HTERT RPE-1 (cell line): ENCODE measurements around the gene PHYKPL.

Experiments used
- in situ Hi-C: fragments of 300-500 bp; cut with MboI; formaldehyde crosslinking; loops from 4 replicates; pipeline ENCODE4 v1.14.3; 2020; ENCODE audit warnings: low sequenced_read_pairs

PHYKPL gene

GRCh38 chr5:178192787-178193186 lies 39.8 kb downstream of the PHYKPL start:
- in situ Hi-C loops = no loop called here

GRCh38 chr5:178192244-178192643 lies 40.4 kb downstream of the PHYKPL start:
- in situ Hi-C loops = no loop called here

DNA sequence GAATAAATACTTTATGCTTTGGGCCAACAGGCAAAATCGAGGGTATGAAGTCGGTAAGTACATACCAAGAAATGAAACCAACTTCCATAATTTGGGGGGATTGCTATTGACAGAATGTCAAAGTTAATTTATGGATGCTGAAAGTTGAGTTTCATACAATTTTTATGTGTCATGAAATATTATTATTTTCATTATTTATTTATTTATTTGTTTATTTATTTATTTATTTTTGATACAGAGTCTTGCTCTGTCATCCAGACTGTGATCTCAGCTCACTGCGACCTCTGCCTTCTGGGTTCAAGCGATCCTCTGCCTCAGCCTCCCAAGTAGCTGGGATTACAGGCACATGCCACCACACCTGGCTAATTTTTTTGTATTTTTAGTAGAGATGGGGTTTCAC lies 40.9 kb downstream of the PHYKPL start:
- in situ Hi-C loops = no loop called here

DNA sequence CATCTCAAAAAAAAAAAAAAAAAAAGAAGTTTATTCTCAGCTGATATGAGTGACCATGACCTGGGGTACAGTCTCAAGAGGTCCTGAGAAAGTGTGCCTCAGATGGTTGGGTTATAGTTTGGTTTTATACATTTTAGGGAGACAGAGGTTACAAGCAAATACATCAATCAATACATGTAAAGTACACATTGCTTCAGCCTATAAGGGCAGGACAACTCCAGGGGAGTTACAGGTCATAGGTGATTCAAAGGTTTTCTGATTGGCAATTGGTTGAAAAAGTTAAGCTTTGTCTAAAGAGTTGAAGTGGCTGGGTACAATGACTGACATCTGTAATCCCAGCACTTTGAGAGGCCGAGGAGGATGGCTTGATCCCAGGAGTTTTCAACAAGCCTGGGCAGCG lies 43.2 kb downstream of the PHYKPL start:
- in situ Hi-C loops = no loop called here

DNA sequence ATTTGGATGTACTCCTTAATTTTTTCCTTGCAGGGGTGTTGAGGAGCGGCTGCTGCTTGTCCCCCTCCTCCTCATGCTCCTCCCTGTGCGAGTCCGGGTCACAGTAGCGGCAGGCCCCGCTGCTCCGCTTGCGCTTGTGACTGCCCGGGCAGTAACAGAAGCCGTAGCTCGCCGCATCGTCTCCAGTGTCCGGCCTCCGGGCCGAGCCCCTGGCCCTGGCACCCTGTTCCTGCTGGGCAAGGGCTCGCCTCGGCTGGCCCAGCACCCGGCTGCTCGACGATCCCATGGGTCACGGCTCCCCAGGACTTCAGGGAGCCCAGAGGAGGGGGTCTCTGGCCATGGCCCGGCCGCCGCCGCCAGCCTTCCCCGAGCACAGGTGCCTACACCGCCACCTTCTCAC lies 45.6 kb downstream of the PHYKPL start, which contains the start of gene GMCL2:
Gene GMCL2, minus strand, starts transcription at position 358 of the 400 bp plus-strand sequence. Its CDS starts 72 bp downstream, at position 286.
- in situ Hi-C loops = no loop called here

DNA sequence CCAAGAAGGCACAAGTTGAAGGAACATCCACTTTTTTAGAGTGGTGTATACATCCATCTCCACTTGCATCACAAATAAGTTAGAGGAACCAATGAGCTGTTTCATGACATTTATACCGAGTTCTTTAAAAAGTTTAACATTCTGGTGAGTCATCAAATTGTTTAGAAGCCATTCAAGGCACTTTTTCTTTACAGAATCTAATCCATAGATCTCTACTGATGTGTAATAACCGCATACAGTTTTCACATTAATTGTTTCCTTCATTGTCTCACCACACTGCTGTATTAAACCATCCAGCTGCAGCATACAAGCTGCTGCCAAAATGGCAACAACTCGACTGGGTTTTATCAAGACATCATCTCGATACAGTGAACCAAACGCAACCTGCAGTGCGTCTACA lies 46.2 kb downstream of the PHYKPL start:
- in situ Hi-C loops = no loop called here

DNA sequence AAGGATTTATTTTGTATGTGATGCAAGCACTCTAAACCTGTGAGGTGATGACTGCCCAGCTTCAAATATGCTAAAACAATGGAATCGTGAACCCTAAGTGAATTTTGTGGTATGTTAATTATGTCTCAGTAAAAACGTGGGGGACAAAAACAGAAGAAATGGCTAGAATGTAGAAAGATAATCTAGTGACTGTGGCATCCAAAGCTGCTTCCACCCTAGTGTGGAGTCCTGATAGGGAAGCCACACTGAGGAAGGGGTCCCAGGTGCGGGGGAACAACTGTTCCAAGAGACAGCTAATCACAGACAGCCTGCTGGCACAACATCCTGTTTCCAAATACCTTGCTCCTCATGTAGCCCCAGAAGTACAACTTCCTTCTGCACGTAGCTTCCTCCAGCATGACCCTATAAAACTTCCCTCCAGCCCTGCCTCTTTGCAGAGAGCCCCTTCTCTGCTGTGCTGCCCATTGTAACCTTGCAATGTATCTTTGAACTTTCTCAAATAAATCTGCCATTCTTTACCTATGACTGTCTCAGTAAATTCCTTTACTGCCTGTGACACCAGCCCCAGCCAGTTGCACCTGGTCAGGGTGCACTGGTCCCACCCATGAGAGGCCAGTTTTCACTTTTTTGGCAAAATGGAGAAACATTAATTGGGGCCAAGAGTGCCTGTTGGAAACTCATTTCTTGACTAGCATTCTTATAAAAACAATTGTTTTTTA lies 50.3 kb downstream of the PHYKPL start:
- in situ Hi-C loops = no loop called here

DNA sequence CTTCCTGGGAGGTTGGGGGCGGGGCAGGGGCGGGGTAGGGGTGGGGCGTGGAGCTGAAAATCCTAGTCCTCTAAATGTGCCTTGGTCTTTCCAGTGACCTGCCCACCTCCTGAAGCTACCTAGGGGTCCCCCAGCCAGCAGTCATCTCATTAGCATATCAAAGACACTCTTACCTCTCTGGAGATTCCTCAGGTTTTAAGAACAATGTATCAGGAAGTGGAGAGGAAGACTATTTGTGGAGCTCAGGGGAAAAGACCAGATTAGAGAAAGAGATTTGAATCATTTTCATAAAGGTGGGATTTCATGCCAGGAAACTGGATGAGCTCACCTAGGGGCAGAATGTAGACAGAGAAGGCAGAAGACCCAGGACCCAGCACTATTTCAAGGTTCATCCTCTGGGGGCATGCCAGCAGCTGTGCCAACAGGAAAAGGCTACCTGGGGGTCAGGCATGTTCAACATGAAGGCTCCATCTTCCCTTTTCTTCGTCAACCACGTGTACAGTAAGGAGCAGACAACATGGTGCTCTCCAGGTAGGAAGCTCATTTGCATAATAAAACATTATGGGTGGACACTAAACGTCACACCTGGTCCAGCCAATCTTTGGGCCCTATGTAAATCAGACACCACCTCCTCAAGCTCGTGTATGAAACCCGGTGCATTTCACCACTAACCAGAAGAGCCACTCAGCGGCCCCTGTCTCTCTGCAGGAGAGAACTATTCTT lies 52.3 kb downstream of the PHYKPL start:
- in situ Hi-C loops = no loop called here

- in situ Hi-C loops = no loop called here
Observed at GRCh38 chr5:178177569-178177968, 55.0 kb downstream of the PHYKPL start.

DNA sequence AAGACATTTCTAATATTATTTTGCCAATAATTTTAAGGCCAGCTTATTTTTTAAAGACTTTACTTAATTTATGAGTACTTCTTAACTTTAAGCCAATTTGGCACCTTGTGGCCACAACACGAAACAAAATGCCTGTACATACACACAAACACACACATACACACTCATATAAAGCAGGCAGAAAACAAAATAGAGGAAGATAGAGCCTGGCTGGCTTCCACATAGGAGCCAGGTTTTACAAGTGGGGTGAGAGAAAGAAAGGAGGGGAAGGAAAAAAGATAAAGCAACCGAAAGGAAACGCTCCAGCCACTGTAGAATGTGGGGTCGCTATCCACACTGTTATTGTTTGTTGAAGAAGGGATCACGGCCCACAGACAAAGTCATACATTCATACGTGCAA lies 55.8 kb downstream of the PHYKPL start:
- in situ Hi-C loops = no loop called here

GRCh38 chr5:178174456-178174855 lies 58.1 kb downstream of the PHYKPL start:
- in situ Hi-C loops = no loop called here

DNA sequence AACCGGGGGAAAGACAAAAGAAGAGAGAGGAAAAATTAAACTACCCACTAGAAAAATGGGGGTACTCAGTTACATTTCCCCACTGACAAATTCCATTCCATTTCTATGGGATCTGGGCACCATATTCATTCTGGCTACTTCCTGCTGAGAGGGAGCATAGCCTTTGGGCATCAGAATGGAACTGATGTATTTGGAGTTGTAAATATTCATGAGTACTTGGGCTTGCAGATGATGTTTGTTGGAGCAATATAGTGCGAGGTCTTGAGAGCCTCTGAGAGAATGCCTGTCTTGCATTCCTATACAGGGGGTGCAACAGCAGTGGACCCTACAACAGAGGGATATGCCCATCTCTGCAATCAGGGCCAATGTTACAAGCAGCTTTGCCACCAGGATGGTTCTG lies 62.1 kb downstream of the PHYKPL start:
- in situ Hi-C loops = no loop called here

GRCh38 chr5:178165581-178165980 lies 67.0 kb downstream of the PHYKPL start:
- in situ Hi-C loops = no loop called here

DNA sequence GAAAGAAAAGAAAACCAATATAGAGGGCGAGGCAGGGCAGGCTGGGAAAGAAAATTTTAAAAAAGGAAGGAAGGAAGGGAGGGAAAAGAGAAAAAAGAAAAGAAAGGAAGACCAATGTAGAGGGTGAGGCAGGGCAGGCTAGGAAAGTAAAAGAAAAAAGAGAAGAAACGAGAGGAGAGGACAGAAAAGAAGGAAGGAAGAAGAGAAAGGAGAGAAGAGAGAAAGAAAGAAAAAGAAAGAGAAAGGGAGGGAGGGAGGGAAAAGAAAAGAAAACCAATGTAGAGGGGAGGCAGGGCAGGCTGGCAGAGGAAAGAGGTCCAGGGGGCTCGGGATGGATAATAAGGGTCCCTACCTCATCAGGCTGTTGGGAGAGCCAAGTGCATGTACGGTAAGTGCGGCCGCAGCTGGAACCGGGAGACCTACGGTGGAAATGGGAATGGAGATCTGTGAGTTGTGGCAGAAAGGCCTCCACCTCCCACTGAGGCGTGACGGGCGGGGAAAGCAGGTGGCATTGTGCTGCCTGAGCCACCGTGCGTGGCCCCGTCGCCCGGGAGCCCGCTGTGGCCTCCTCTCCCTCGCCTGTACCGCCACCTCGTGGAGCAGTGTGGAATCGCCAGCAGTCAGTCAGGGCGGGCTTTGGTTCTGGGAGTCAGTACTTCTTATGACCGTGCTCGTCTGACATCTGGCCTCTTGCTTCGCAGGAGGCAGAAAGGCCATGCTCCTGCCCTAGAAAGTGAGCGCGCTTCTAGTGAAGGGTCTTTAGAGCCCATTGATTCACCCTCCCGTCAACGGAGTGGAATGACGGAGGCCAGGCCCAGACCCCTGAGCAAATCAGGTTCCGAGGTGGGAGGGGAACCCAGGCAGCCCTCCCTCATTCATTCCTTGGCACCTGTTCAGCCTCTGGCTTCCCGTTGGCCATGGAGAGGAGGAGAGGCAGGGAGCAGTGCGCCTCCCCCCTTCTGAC lies 68.5 kb downstream of the PHYKPL start:
- in situ Hi-C loops = no loop called here

DNA sequence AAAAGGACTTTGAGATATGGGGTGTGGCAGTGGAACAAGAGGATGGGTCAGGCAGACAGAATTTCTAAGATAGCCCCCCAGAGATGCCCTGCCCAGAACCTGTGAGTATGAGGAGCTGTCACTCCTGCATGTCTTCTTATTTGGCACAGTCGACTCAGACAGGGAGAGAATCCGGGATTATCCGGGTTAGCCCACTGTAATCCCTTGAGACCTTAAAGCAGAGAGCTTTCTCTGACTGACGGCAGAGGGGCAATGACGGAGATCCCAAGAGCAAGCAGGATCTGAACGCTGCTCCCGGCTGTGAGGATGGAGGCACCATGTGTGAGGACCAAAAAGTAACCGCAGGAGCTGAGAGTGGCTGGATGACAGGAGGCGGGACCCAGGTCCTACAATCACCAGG lies 70.1 kb downstream of the PHYKPL start:
- in situ Hi-C loops = no loop called here

GRCh38 chr5:178160176-178160575 lies 72.4 kb downstream of the PHYKPL start:
- in situ Hi-C loops = no loop called here
